ENCODE data around the gene INTU.
"Not testable (repeated sequence)": the region's sequence is repeated elsewhere in the genome, so short reads cannot be mapped to it uniquely, and the experiment has no call there.

The INTU gene

GRCh38 chr4:127632420-127633403 lies at the start of gene INTU:
INTU (plus strand) TSS chr4:127632957; CDS start chr4:127633035, 78 bp downstream.
- no peak for DNase-seq (ENCODE audit: extremely low read depth in 1 of 2, low read depth in 1 of 2)

GRCh38 chr4:127586496-127586895 lies 46.3 kb upstream of the INTU start:
- not testable (repeated sequence) for DNase-seq (ENCODE audit: extremely low read depth in 1 of 2, low read depth in 1 of 2)

DNA sequence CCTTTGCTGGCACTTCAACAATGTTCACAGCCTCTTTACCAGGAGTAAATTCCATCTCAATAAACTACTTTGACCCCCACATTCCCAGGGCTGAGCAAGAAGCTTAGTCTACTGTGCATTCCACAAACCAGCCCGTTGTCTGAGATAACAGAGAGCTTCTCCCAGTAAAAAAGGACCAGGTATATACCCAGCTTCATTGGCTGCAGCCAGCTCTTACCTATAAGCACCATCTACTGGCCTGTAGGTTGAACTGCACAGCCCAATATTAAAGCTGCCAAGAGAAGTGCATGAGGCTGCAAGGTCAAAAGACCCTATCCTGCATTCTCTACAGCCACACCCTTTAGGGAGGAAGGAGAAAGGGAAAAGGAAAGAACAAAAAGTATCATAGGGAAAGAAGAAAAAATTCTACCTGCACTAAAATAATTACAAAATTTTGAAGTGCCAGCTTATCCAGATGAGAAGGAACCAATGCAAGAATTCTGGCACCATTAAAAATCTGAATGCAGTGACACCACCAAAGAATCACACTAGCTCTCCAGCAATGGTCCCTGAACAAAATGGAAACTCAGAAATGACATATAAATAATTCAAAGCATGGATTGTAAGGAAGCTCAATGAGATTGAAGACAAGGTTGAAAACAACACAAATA lies 45.7 kb upstream of the INTU start:
- no peak for DNase-seq (ENCODE audit: extremely low read depth in 1 of 2, low read depth in 1 of 2)

GRCh38 chr4:127589153-127589552 lies 43.6 kb upstream of the INTU start:
- DNase-seq (ENCODE audit: extremely low read depth in 1 of 2, low read depth in 1 of 2) = not testable (repeated sequence)

GRCh38 chr4:127598656-127599055 lies 34.1 kb upstream of the INTU start:
- DNase-seq (ENCODE audit: extremely low read depth in 1 of 2, low read depth in 1 of 2) = no peak

DNA sequence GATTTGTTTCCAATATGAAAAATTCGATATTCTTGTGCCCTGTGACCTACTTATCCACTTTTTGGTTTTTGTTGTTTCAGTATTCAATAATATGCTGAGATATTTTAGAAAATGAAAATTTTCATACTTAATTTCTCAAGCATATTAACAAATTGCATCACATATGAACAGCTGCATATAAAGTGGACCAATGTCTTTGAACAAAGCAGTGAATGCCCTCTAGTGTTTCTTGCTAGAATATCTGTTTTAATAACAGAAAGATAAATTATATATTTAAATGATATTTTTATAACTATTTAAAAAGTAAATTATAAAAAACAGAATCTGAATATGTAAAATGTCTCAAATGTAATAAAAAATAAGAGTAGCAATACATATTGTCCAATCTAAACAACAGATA lies 31.7 kb upstream of the INTU start:
- no peak for DNase-seq (ENCODE audit: extremely low read depth in 1 of 2, low read depth in 1 of 2)

DNA sequence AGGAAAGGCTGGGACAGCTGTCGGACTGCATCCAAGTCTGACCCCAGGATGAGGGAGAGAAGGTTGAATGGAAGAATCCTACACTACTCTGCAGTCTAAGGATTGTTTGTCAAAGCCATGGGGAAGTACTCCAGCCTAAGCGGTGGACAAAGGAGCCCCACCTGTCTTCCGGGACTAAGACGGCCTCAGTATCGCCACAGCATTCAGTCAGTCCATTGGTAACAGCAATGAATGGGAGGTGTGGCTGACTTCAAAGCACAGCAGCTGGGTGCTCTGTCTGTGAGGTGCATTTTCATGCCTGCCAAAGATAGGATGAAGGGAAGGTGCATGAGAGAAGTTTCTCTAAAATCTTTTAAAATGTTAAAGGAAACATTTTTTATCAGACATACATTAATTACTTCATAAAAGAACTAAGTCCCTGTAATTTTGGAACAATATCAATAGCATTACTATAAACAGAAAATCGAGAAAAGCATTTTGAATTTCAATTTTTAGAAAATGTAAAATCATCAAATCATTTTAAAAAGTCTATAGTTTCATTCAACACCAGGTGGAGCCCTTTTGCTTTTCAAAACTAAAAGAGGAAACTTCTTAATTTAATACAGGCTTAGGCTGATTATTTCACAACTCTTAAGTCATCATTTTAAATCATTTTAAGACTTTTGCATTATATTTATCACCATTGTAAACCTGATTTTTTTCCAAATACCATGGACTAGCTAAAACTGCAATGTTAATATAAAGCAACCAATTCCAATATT lies 27.6 kb upstream of the INTU start:
- no peak for DNase-seq (ENCODE audit: extremely low read depth in 1 of 2, low read depth in 1 of 2)

DNA sequence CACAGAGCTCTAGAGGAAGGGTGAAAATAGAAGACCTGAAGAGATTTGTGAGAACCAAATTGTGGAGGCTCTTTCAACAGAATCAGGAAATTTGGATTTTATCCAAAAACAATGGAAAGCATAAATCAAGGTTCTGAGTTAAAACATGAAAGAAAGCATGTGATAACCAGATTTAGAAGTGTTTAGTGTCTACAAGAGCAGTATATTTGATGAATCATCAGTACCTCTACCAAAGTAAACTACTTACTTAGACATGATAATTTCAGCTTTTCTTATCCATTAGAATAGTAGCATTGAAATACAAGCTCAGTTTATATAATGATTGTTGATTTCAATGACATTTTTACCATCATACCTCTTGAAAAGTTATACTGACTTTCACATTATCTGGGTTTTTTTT lies 25.9 kb upstream of the INTU start:
- no peak for DNase-seq (ENCODE audit: extremely low read depth in 1 of 2, low read depth in 1 of 2)

- no peak for DNase-seq (ENCODE audit: extremely low read depth in 1 of 2, low read depth in 1 of 2)
Observed at GRCh38 chr4:127609484-127609883, 23.3 kb upstream of the INTU start.

DNA sequence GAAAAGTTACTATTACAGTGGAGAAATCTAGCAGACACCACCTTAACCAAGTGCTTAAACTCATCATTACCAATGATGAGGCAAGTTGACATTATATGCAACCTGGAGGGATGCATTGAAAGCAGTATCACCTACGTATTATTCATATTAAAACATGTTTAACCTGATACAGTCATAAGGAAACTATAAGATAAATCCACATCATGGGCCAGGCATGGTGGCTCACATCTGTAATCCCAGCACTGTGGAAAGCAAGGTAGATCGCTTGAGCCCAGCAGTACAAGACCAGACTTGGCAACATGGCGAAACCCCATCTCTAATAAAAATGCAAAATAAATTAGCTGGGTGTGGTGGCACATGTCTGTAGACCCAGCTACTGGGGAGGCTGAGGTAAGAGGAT lies 22.3 kb upstream of the INTU start:
- no peak for DNase-seq (ENCODE audit: extremely low read depth in 1 of 2, low read depth in 1 of 2)

- DNase-seq (ENCODE audit: extremely low read depth in 1 of 2, low read depth in 1 of 2) = no peak
Observed at GRCh38 chr4:127616898-127617297, 15.9 kb upstream of the INTU start.

- no peak for DNase-seq (ENCODE audit: extremely low read depth in 1 of 2, low read depth in 1 of 2)
Observed at GRCh38 chr4:127618427-127618826, 14.3 kb upstream of the INTU start.

DNA sequence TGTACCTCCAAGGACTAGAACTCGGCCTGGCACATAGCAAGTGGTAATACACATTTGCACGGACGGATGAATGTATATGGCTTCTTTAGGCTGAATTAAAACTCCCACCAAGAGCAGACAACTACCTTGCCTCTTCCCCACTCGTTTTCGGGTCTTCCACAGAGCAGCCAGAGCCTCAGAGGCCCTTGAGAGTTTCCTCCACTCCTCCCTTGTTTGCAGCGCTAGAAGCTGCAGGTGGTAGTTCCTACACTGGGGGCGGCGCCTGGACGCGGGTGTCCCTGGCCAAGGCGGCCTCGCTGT lies 10.2 kb upstream of the INTU start:
- no peak for DNase-seq (ENCODE audit: extremely low read depth in 1 of 2, low read depth in 1 of 2)

GRCh38 chr4:127622921-127623796 lies 9.6 kb upstream of the INTU start:
- DNase-seq (ENCODE audit: extremely low read depth in 1 of 2, low read depth in 1 of 2) = no peak

DNA sequence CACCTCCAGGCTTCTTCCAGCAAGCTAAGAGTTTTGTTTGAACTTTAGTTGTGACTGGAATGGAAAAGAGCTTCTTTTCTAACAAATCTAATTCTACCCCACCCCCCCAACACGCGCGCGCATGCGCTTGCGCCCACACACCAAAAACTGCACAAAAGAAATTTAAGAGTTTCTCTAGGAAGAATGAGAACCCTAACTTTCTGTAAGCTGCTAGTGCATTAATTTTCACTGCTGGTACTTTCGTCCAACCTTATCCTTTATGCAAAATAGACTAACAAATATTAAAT lies 9.0 kb upstream of the INTU start:
- DNase-seq (ENCODE audit: extremely low read depth in 1 of 2, low read depth in 1 of 2) = no peak

GRCh38 chr4:127624173-127624572 lies 8.6 kb upstream of the INTU start:
- DNase-seq (ENCODE audit: extremely low read depth in 1 of 2, low read depth in 1 of 2) = no peak

DNA sequence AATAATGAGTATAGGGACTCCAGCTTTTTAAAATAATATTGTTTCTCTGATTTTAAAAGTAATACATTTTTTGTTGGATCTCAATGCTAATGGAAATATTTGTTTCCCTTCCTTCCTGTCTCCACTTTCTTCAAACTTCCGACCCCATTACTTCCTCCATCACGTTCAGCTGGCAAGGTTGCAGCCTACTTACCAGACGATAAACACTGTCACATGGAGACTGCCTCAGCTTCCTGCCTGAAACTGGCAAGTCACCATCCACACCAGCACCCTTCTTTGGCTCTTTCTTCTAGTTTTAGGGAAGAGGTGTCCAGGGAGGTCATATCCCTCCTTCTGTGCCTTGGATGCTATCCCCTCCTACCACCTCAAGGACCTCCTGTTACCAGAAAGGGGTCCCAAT lies 3.4 kb upstream of the INTU start:
- no peak for DNase-seq (ENCODE audit: extremely low read depth in 1 of 2, low read depth in 1 of 2)

- DNase-seq (ENCODE audit: extremely low read depth in 1 of 2, low read depth in 1 of 2) = no peak
Observed at GRCh38 chr4:127630152-127630551, 2.6 kb upstream of the INTU start.

GRCh38 chr4:127631420-127631819 lies 1.3 kb upstream of the INTU start:
- DNase-seq (ENCODE audit: extremely low read depth in 1 of 2, low read depth in 1 of 2) = no peak

- no peak for DNase-seq (ENCODE audit: extremely low read depth in 1 of 2, low read depth in 1 of 2)
Observed at GRCh38 chr4:127634181-127634580, 1.4 kb downstream of the INTU start.

DNA sequence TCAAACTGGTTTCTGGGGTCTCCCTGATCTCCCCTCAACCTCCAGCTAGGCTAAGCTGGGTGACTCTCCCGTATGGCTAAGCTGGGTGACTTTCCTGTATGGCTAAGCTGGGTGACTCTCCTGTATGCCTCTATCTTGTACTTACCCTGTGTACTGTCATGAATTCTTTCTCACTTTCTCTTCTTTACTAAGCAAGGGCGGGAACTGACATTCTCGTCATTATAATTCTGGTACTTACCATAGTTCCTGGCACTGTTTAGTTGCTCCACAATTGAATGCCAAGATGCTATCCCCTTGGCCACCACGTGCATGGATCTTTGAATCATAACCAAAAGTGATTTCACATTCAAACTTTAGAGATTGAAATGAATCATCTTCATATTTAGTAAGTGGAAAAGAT lies 8.8 kb downstream of the INTU start:
- DNase-seq (ENCODE audit: extremely low read depth in 1 of 2, low read depth in 1 of 2) = no peak
